Keratinocyte (primary cell): ENCODE results near the gene INPP4B. TPM values are rescaled to one million over a fixed set of nuclear protein-coding genes. Genes with fewer than 3 reads are reported as not detected.
A peak's percentile ranks its signal among the peaks of the same experiment; 100 is the strongest.

ENCODE experiments used
- DNase-seq: peaks from one replicate; pipeline ENCODE4 v3.0.0-alpha.2; 2011; ENCODE audit warnings: low read depth, missing footprints, low spot score
- FAIRE-seq: peaks from 2 replicates; lab custom pipeline; 2011; peaks lifted over from hg19 to GRCh38; lab: Jason Lieb, UNC
- H2AFZ ChIP-seq: 2 replicates; pipeline ENCODE4 v1.6.0; 2012; ENCODE audit warnings: low read length, control low read depth, inconsistent platforms; ENCODE audit not compliant: control insufficient read depth
- H3K27ac ChIP-seq: 2 replicates; pipeline ENCODE4 v1.5.1; 2011; ENCODE audit warnings: low read length; ENCODE audit not compliant: control insufficient read depth, insufficient read depth
- H3K27me3 ChIP-seq: 3 replicates; pipeline ENCODE4 v1.6.0; 2011; ENCODE audit warnings: low read length; ENCODE audit not compliant: control insufficient read depth, insufficient read depth; ENCODE audit errors: extremely low read depth
- H3K36me3 ChIP-seq, 2 experiments: 2 replicates in 1 of 2; 3 replicates in 1 of 2; pipeline ENCODE4 v1.5.1; 2011; ENCODE audit warnings: low read length in 2 of 2, mild to moderate bottlenecking in 1 of 2; ENCODE audit not compliant: control insufficient read depth in 2 of 2, insufficient read depth in 2 of 2; ENCODE audit errors: extremely low read depth in 1 of 2
- H3K4me1 ChIP-seq: 3 replicates; pipeline ENCODE4 v1.5.1; 2011; ENCODE audit warnings: low read length; ENCODE audit not compliant: control insufficient read depth, insufficient read depth; ENCODE audit errors: extremely low read depth
- H3K4me2 ChIP-seq: 3 replicates; pipeline ENCODE4 v1.6.0; 2011; ENCODE audit warnings: low read depth, low read length; ENCODE audit not compliant: control insufficient read depth, insufficient read depth; ENCODE audit errors: extremely low read depth
- H3K4me3 ChIP-seq, 3 experiments: fragments of 200-600 bp in 1 of 3; sonication (generic) in 1 of 3; 2 replicates in 2 of 3; 3 replicates in 1 of 3; pipeline ENCODE4 v1.5.1; 2011 to 2016; ENCODE audit warnings: low read length in 3 of 3, mild to moderate bottlenecking in 3 of 3, control low read depth in 2 of 3, inconsistent platforms in 1 of 3, low read depth in 1 of 3, mixed read lengths in 1 of 3, mixed run types in 1 of 3, moderate library complexity in 1 of 3; ENCODE audit not compliant: control insufficient read depth in 2 of 3, insufficient read depth in 2 of 3; ENCODE audit errors: extremely low read depth in 1 of 3
- H3K79me2 ChIP-seq: 2 replicates; pipeline ENCODE4 v1.6.0; 2012; ENCODE audit warnings: low read length; ENCODE audit not compliant: control insufficient read depth, insufficient read depth
- H3K9ac ChIP-seq: 3 replicates; pipeline ENCODE4 v1.6.0; 2011; ENCODE audit warnings: low read length; ENCODE audit not compliant: control insufficient read depth, insufficient read depth; ENCODE audit errors: extremely low read depth
- H3K9me1 ChIP-seq: 3 replicates; pipeline ENCODE4 v1.6.0; 2011; ENCODE audit warnings: low read length; ENCODE audit not compliant: control insufficient read depth, insufficient read depth; ENCODE audit errors: extremely low read depth
- H3K9me3 ChIP-seq: 2 replicates; pipeline ENCODE4 v1.5.1; 2012; ENCODE audit warnings: low read depth, low read length; ENCODE audit not compliant: control insufficient read depth
- H4K20me1 ChIP-seq: 3 replicates; pipeline ENCODE4 v1.6.0; 2011; ENCODE audit warnings: low read length; ENCODE audit not compliant: control insufficient read depth, insufficient read depth; ENCODE audit errors: extremely low read depth
- EZH2 ChIP-seq: IDR thresholded peaks from one replicate; pipeline ENCODE4 v1.6.1; 2012; ENCODE audit warnings: inconsistent platforms, mild to moderate bottlenecking, low read length, moderate library complexity
- dilution Hi-C: fragments of 300-500 bp; cut with MboI; formaldehyde crosslinking; loops from one replicate; pipeline ENCODE4 v1.7.0; 2020; ENCODE audit warnings: low sequenced_read_pairs; ENCODE audit not compliant: extremely low pct_ligation_motif_present
- polyA plus RNA-seq, 5 experiments: library from polyadenylated mRNA; depleted of rRNA in 3 of 5; stranded (reverse) in 3 of 5; stranded (forward) in 1 of 5; unstranded in 1 of 5; fragments of >200 nt; gene quantifications; 1 replicate in 1 of 5; 2 replicates in 3 of 5; 3 replicates in 1 of 5; pipeline versions ENCODE4 v1.2.1 to v1.2.3, GENCODE V29; 2011 to 2012; ENCODE audit warnings: missing spikeins in 2 of 5, low read depth in 1 of 5, low replicate concordance in 1 of 5
- TF ChIP-seq, protein P1 (sequence below), 3 experiments: IDR thresholded peaks in 1 of 3; conservative IDR thresholded peaks in 1 of 3; optimal IDR thresholded peaks in 1 of 3; 2 replicates in 2 of 3; 3 replicates in 1 of 3; pipeline versions ENCODE3 to v1.5.1; 2011; ENCODE audit warnings: low read length in 3 of 3, mild to moderate bottlenecking in 3 of 3, moderate library complexity in 2 of 3, control low read depth in 1 of 3, inconsistent platforms in 1 of 3; ENCODE audit not compliant: insufficient read depth in 2 of 3; ENCODE audit errors: extremely low read depth in 1 of 3

INPP4B gene
- polyA plus RNA-seq, 1 donor (not counting 4 experiments of a cell fraction or from before 2014, with no cell fraction given): 50.2 TPM

- Histone ChIP-seq H3K27ac (no peak overlapping the region), H3K4me2 (no peak overlapping the region), H4K20me1 (no peaks in the 10 kb centered on the region), H3K9me3 (no peaks in the 10 kb centered on the region), H3K4me1 (peaks cover 28% of the 10 kb centered on the region), H3K9me1 (no peaks in the 10 kb centered on the region), H3K36me3 (no peaks in the 10 kb centered on the region), H3K79me2 (no peaks in the 10 kb centered on the region), H3K27me3 (no peaks in the 10 kb centered on the region), H3K4me3 (no peak overlapping the region), H3K9ac (no peak overlapping the region), H2AFZ (no peak overlapping the region)
- TF ChIP-seq, protein P1, sequence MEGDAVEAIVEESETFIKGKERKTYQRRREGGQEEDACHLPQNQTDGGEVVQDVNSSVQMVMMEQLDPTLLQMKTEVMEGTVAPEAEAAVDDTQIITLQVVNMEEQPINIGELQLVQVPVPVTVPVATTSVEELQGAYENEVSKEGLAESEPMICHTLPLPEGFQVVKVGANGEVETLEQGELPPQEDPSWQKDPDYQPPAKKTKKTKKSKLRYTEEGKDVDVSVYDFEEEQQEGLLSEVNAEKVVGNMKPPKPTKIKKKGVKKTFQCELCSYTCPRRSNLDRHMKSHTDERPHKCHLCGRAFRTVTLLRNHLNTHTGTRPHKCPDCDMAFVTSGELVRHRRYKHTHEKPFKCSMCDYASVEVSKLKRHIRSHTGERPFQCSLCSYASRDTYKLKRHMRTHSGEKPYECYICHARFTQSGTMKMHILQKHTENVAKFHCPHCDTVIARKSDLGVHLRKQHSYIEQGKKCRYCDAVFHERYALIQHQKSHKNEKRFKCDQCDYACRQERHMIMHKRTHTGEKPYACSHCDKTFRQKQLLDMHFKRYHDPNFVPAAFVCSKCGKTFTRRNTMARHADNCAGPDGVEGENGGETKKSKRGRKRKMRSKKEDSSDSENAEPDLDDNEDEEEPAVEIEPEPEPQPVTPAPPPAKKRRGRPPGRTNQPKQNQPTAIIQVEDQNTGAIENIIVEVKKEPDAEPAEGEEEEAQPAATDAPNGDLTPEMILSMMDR (optimal IDR thresholded peaks at IDR 0.05 in 1 of 3, IDR thresholded peaks at IDR 0.05 in 1 of 3, conservative IDR thresholded peaks at IDR 0.05 in 1 of 3; ENCODE audit: extremely low read depth in 1 of 3, insufficient read depth in 2 of 3, low read length in 3 of 3): no peak
- no peak for DNase-seq
- no peak for FAIRE-seq
- dilution Hi-C loops: loop anchor here (25.0 kb wide), 1 partner anchor 167 kb away; no protein-coding TSS in a partner anchor
Measured at GRCh38 chr4:142554412-142554811, 291.7 kb downstream of the INPP4B start.

- Histone ChIP-seq H3K36me3 (no peaks in the 10 kb centered on the region), H3K27ac (peak overlapping the region; percentile 99), H3K4me1 (peaks cover 53% of the 10 kb centered on the region), H3K9me1 (no peaks in the 10 kb centered on the region), H2AFZ (no peak overlapping the region), H3K4me2 (no peak overlapping the region), H3K9me3 (no peaks in the 10 kb centered on the region), H3K4me3 (no peak overlapping the region), H3K79me2 (no peaks in the 10 kb centered on the region), H3K9ac (no peak overlapping the region), H3K27me3 (no peaks in the 10 kb centered on the region), H4K20me1 (no peaks in the 10 kb centered on the region)
- no peak for TF ChIP-seq EZH2
- TF ChIP-seq, protein P1 (optimal IDR thresholded peaks at IDR 0.05 in 1 of 3, IDR thresholded peaks at IDR 0.05 in 1 of 3, conservative IDR thresholded peaks at IDR 0.05 in 1 of 3; ENCODE audit: extremely low read depth in 1 of 3, insufficient read depth in 2 of 3, low read length in 3 of 3): no peak
- FAIRE-seq (peak; percentile 46), DNase-seq (no peak)
- dilution Hi-C loops: loop anchor here (25.0 kb wide), 1 partner anchor 164 kb away; no protein-coding TSS in a partner anchor
Measured at GRCh38 chr4:142551517-142552305, 294.4 kb downstream of the INPP4B start.
